ENCODE results near the gene MYZAP.

- TF ChIP-seq CTCF (IDR thresholded peaks at IDR 0.05; ENCODE audit: insufficient read depth, low read length) (no peak), REST (IDR thresholded peaks at IDR 0.05; ENCODE audit: insufficient replicate concordance, low read depth) (no peak), POLR2AphosphoS5 (IDR thresholded peaks at IDR 0.05; ENCODE audit: low read depth) (no peak)
These were observed 15.9 kb downstream of the MYZAP start for GRCh38 chr15:57607570-57608000.

Measured in HL-60 (cell line).